DND-41 (cell line): Measurements from ENCODE around the gene CDCA3.

Experiments
- ATAC-seq: fragments of 200-7000 bp; cut with Tn5 transposase; 3 replicates; pipeline ENCODE4 v1.9.1; 2021; ENCODE audit warnings: low read depth; ENCODE audit not compliant: insufficient read depth
- DNase-seq: peaks from one replicate; pipeline ENCODE4 v3.0.0-alpha.2; 2020
- H2AFZ ChIP-seq: 2 replicates; pipeline ENCODE4 v1.6.0; 2012; ENCODE audit warnings: low read depth, low read length
- H3K27ac ChIP-seq: 2 replicates; pipeline ENCODE4 v1.5.1; 2012; ENCODE audit warnings: low read length, inconsistent platforms
- H3K27me3 ChIP-seq: fragments of 200-600 bp; sonication (generic); 2 replicates; pipeline ENCODE4 v1.6.0; 2012; ENCODE audit warnings: low read length, mild to moderate bottlenecking, inconsistent platforms; ENCODE audit not compliant: insufficient read depth, poor library complexity
- H3K36me3 ChIP-seq: 2 replicates; pipeline ENCODE4 v1.5.1; 2012; ENCODE audit warnings: low read length, inconsistent platforms; ENCODE audit not compliant: insufficient read depth
- H3K4me1 ChIP-seq: 2 replicates; pipeline ENCODE4 v1.5.1; 2012; ENCODE audit warnings: mild to moderate bottlenecking, low read length; ENCODE audit not compliant: insufficient read depth
- H3K4me2 ChIP-seq: 2 replicates; pipeline ENCODE4 v1.6.0; 2012; ENCODE audit warnings: mild to moderate bottlenecking, moderate library complexity, low read length, inconsistent platforms; ENCODE audit not compliant: insufficient read depth
- H3K4me3 ChIP-seq, 2 experiments: fragments of 200-600 bp in 1 of 2; shearing (Covaris generic) in 1 of 2; 2 replicates each; pipeline ENCODE4 v1.5.1; 2012 to 2016; ENCODE audit warnings: inconsistent platforms in 2 of 2, low read length in 2 of 2, mild to moderate bottlenecking in 2 of 2, low read depth in 1 of 2, moderate library complexity in 1 of 2
- H3K79me2 ChIP-seq: 2 replicates; pipeline ENCODE4 v1.6.0; 2012; ENCODE audit warnings: low read length, inconsistent platforms; ENCODE audit not compliant: insufficient read depth
- H3K9ac ChIP-seq: 2 replicates; pipeline ENCODE4 v1.6.0; 2012; ENCODE audit warnings: low read depth, mild to moderate bottlenecking, inconsistent platforms, low read length, moderate library complexity
- H3K9me3 ChIP-seq: 2 replicates; pipeline ENCODE4 v1.5.1; 2012; ENCODE audit warnings: low read length, moderate library complexity, mild to moderate bottlenecking, inconsistent platforms; ENCODE audit not compliant: insufficient read depth, severe bottlenecking
- H4K20me1 ChIP-seq: 2 replicates; pipeline ENCODE4 v1.6.0; 2012; ENCODE audit warnings: low read length; ENCODE audit not compliant: insufficient read depth
- EZH2 ChIP-seq: IDR thresholded peaks from 3 replicates; pipeline ENCODE4 v1.6.1; 2012; ENCODE audit warnings: borderline replicate concordance, low read depth, mild to moderate bottlenecking, moderate library complexity, low read length, inconsistent platforms; ENCODE audit not compliant: severe bottlenecking
- TF ChIP-seq, protein P1 (sequence below): IDR thresholded peaks from 2 replicates; pipeline ENCODE4 v1.5.1; 2012; ENCODE audit warnings: borderline replicate concordance, low read length, moderate library complexity, mild to moderate bottlenecking; ENCODE audit not compliant: poor library complexity, severe bottlenecking; ENCODE audit errors: extremely low read depth

Gene CDCA3

GRCh38 chr12:6834254-6834653 lies 16.8 kb downstream of the CDCA3 start:
- Histone ChIP-seq H4K20me1 (peaks cover 3% of the 10 kb centered on the region; the same call in 1 of the 2 replicates), H3K4me1 (peaks cover under 1% of the 10 kb centered on the region), H3K79me2 (no peaks in the 10 kb centered on the region), H3K36me3 (no peaks in the 10 kb centered on the region), H3K4me2 (no peak overlapping the region), H3K27ac (no peak overlapping the region), H3K27me3 (peaks cover 35% of the 10 kb centered on the region), H3K9ac (no peak overlapping the region), H3K4me3 (no peak overlapping the region), H2AFZ (no peak overlapping the region), H3K9me3 (no peaks in the 10 kb centered on the region)
- DNase-seq, result no peak
- TF ChIP-seq, protein P1, sequence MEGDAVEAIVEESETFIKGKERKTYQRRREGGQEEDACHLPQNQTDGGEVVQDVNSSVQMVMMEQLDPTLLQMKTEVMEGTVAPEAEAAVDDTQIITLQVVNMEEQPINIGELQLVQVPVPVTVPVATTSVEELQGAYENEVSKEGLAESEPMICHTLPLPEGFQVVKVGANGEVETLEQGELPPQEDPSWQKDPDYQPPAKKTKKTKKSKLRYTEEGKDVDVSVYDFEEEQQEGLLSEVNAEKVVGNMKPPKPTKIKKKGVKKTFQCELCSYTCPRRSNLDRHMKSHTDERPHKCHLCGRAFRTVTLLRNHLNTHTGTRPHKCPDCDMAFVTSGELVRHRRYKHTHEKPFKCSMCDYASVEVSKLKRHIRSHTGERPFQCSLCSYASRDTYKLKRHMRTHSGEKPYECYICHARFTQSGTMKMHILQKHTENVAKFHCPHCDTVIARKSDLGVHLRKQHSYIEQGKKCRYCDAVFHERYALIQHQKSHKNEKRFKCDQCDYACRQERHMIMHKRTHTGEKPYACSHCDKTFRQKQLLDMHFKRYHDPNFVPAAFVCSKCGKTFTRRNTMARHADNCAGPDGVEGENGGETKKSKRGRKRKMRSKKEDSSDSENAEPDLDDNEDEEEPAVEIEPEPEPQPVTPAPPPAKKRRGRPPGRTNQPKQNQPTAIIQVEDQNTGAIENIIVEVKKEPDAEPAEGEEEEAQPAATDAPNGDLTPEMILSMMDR, result no peak
- TF ChIP-seq EZH2, result no peak
- ATAC-seq, result no peak

GRCh38 chr12:6833189-6833890 lies 17.7 kb downstream of the CDCA3 start:
- Histone ChIP-seq H3K27ac (no peak overlapping the region), H3K79me2 (no peaks in the 10 kb centered on the region), H3K4me2 (no peak overlapping the region), H3K4me1 (peaks cover 10% of the 10 kb centered on the region), H2AFZ (no peak overlapping the region), H4K20me1 (peaks cover 3% of the 10 kb centered on the region; the same call in 1 of the 2 replicates), H3K36me3 (no peaks in the 10 kb centered on the region), H3K9me3 (no peaks in the 10 kb centered on the region), H3K9ac (no peak overlapping the region), H3K4me3 (no peak overlapping the region), H3K27me3 (peaks cover 40% of the 10 kb centered on the region)
- DNase-seq (no peak), ATAC-seq (no peak)
- TF ChIP-seq EZH2, result no peak
- TF ChIP-seq, protein P1, result no peak

- no peak overlapping the region for H3K27ac ChIP-seq
- ATAC-seq (no peak), DNase-seq (no peak)
- H3K36me3 ChIP-seq, result no peaks in the 10 kb centered on the region
- H3K79me2 ChIP-seq, result no peaks in the 10 kb centered on the region
- TF ChIP-seq, protein P1, result no peak
- no peak for TF ChIP-seq EZH2
- no peaks in the 10 kb centered on the region for H3K9me3 ChIP-seq
- H3K4me2 ChIP-seq, result no peak overlapping the region
- H3K4me1 ChIP-seq, result peaks cover 15% of the 10 kb centered on the region
- H2AFZ ChIP-seq, result no peak overlapping the region
- no peak overlapping the region for H3K9ac ChIP-seq
- no peak overlapping the region for H3K4me3 ChIP-seq
- peaks cover 50% of the 10 kb centered on the region for H3K27me3 ChIP-seq
- peaks cover 4% of the 10 kb centered on the region; the same call in 1 of the 2 replicates for H4K20me1 ChIP-seq
Observed at GRCh38 chr12:6832125-6832524, 19.0 kb downstream of the CDCA3 start.
